CD8-positive, alpha-beta memory T cell (primary cell): ENCODE measurements around the gene CCR9. TPM values are rescaled to one million over a fixed set of nuclear protein-coding genes. Genes with fewer than 3 reads are reported as not detected.

Experiments used
- CTCF ChIA-PET: fragments of 350-600 bp; sonication (Branson Sonifier 250); formaldehyde crosslinking; loops from one replicate; lab custom pipeline; 2021; ENCODE audit warnings: antibody characterized with exemption; lab: Charles Lee
- POLR2A ChIA-PET: fragments of 350-600 bp; sonication (Branson Sonifier 250); formaldehyde crosslinking; loops from one replicate; lab custom pipeline; 2021; ENCODE audit warnings: antibody characterized with exemption; lab: Charles Lee
- DNase-seq, 5 donors: peaks; one replicate each; pipeline versions ENCODE4 v3.0.0 to v3.0.0-alpha.2; 2020 to 2022; ENCODE audit warnings: mixed read lengths in 1 of 5
- H3K27ac ChIP-seq: one replicate; pipeline ENCODE4 v1.7.0; 2013; ENCODE audit warnings: low read depth, mild to moderate bottlenecking, low read length, moderate library complexity
- H3K27me3 ChIP-seq: 2 replicates; pipeline ENCODE4 v1.7.0; 2013; ENCODE audit warnings: low read length, mild to moderate bottlenecking; ENCODE audit not compliant: insufficient read depth, poor library complexity, severe bottlenecking
- H3K36me3 ChIP-seq: 2 replicates; pipeline ENCODE4 v1.7.0; 2013; ENCODE audit warnings: mild to moderate bottlenecking, low read length, moderate library complexity; ENCODE audit not compliant: insufficient read depth
- H3K4me1 ChIP-seq: 2 replicates; pipeline ENCODE4 v1.7.0; 2013; ENCODE audit warnings: mild to moderate bottlenecking, low read length, moderate library complexity; ENCODE audit not compliant: insufficient read depth
- H3K4me3 ChIP-seq: 2 replicates; pipeline ENCODE4 v1.7.0; 2013; ENCODE audit warnings: mild to moderate bottlenecking, low read length
- H3K9me3 ChIP-seq: 2 replicates; pipeline ENCODE4 v1.7.0; 2013; ENCODE audit warnings: mild to moderate bottlenecking, low read length
- H3K27ac Mint-ChIP-seq, 8 donors: one replicate each; pipeline ENCODE4 v1.8.0; 2020 to 2021; ENCODE audit warnings: mixed read lengths in 8 of 8, mild to moderate bottlenecking in 6 of 8, inconsistent platforms in 3 of 8, moderate library complexity in 3 of 8
- H3K27me3 Mint-ChIP-seq, 2 donors: one replicate each; pipeline ENCODE4 v1.8.0; 2020 to 2021; ENCODE audit warnings: mixed read lengths in 2 of 2, mild to moderate bottlenecking in 1 of 2, moderate library complexity in 1 of 2
- H3K36me3 Mint-ChIP-seq, 3 donors: one replicate each; pipeline ENCODE4 v1.8.0; 2020 to 2021; ENCODE audit warnings: mixed read lengths in 3 of 3, inconsistent platforms in 1 of 3, mild to moderate bottlenecking in 1 of 3
- H3K4me1 Mint-ChIP-seq, 3 donors: one replicate each; pipeline ENCODE4 v1.8.0; 2020 to 2021; ENCODE audit warnings: mixed read lengths in 3 of 3, inconsistent platforms in 1 of 3, mild to moderate bottlenecking in 1 of 3
- H3K4me3 Mint-ChIP-seq, 7 donors: one replicate each; pipeline ENCODE4 v1.8.0; 2020 to 2021; ENCODE audit warnings: mixed read lengths in 7 of 7, mild to moderate bottlenecking in 6 of 7, moderate library complexity in 4 of 7, inconsistent platforms in 2 of 7
- H3K9me3 Mint-ChIP-seq, 5 donors: one replicate each; pipeline ENCODE4 v1.8.0; 2020 to 2022; ENCODE audit warnings: mixed read lengths in 5 of 5, mild to moderate bottlenecking in 3 of 5, moderate library complexity in 2 of 5, inconsistent platforms in 1 of 5
- polyA plus RNA-seq: library from polyadenylated mRNA; unstranded; fragments of 300-500 nt; fragmentation: Illumina TruSeq; gene quantifications from one replicate; pipeline ENCODE4 v1.2.3, GENCODE V29; 2021
- total RNA-seq, 2 experiments: library from RNA; stranded (reverse); gene quantifications; one replicate each; pipeline ENCODE4 v1.2.3, GENCODE V29; 2021

CCR9 gene
- total and polyA plus RNA-seq, 3 experiments from 2014 or later = 1.4 to 8.3 (median 7.3) TPM

DNA sequence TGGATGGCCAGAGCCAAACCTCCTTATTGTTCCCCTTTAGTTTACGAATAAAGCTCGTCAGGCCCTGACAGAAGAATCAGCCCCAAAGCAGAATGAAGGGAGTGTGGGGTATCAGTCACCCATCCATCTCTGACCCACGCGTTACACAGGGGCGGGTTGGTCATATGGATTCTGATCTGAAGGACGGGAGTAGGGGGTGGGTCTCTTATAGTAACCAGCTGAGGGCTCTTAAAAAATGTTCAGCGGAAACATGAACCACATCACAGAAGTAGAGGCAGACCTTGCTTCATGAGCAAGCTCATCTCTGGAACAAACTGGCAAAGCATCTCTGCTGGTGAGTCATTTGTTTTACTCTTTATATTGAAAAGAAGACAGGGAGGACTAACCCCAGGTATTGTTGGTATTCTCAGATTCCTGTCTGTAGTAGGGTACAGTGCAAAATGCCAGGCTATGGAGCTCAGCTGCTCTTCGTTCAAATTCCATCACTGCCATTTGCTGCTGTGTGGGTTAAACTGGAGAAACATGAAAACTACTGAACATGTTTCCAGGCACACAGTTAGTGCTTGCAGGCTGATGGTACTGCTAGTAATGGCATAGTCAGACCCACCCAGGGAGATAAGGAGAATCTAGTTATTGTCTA lies 57.0 kb downstream of the CCR9 start, which contains the start of gene CXCR6:
TSS of gene CXCR6 (plus strand) at position 258 of the 640 bp plus-strand sequence. CDS start 3,018 bp downstream, outside the sequence.
- CTCF ChIA-PET = interaction anchor here (0.7 to 16.7 kb wide), 15 partner anchors 10 to 435 kb away, joined by 3 to 295 read pairs (median 5); partner anchors contain the start of gene CCR5
- H3K9me3 Mint-ChIP-seq = peaks cover 0 to 4% (median 0%) of the 10 kb centered on the region in 5 donors
- peak within 1 kb of the TSS; percentile 75 to 98 (median 90) for H3K27ac Mint-ChIP-seq
- DNase-seq = peak in 3 of 5 donors; percentile 37 to 72 (median 58)
- peaks cover 33 to 69% (median 43%) of the 10 kb centered on the region in 3 donors for H3K36me3 Mint-ChIP-seq
- Histone ChIP-seq H3K36me3 (peaks cover 20% of the 10 kb centered on the region), H3K4me1 (peaks cover 71% of the 10 kb centered on the region), H3K4me3 (peak within 1 kb of the TSS; percentile 23), H3K9me3 (no peaks in the 10 kb centered on the region), H3K27me3 (no peaks in the 10 kb centered on the region), H3K27ac (peak within 1 kb of the TSS; percentile 32)
- no peaks in the 10 kb centered on the region for H3K27me3 Mint-ChIP-seq
- peaks cover 85 to 98% (median 98%) of the 10 kb centered on the region in 3 donors for H3K4me1 Mint-ChIP-seq
- POLR2A ChIA-PET = interaction anchor here (0.6 to 2.0 kb wide), 12 partner anchors 22 to 154 kb away, joined by 3 to 14 read pairs (median 4); no protein-coding TSS in a partner anchor
- peak within 1 kb of the TSS; percentile 75 to 92 (median 89) for H3K4me3 Mint-ChIP-seq

DNA sequence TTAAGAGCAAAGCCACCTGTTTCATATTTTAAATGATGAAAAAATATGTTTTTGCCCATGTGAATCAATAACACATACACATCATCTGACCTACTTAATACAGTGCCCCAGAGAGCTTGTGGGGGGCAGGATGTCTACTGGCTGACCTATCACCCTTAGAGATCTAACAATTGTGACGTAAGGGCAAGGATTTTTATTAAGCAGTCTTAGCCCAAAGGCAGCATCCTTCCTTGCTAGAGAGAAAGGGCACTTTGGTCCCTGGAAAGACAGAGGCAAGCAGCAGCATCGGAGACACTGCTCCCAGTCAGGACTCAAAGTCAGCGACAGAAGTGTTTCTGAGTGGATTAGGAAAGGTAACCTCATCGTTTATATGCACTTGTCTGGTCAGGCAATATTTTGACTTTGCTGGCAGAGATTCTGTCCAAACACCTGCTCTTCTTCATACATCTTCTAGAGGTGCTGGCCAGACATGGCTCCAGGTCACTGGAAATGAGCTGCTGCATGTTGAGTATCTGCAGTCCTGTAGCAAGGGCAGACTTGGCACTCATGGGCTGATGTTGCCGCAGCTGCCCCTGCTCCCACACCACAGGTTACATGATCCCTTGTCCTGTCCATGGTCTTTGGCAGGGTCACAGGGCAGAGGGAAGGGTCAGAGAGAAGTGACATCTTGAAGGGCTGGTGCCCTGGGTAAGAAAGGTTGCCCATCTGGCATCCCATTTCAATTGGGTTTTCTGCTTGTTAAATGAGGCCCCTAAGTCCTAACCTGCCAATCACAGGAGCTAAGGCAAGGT lies 58.7 kb downstream of the CCR9 start:
- peak in 1 of 5 donors; percentile 44 for DNase-seq
- Mint-ChIP-seq H3K4me3 (peak overlapping the region; percentile 61 to 94 (median 90)), H3K27me3 (no peaks in the 10 kb centered on the region), H3K4me1 (peaks cover 87 to 99% (median 99%) of the 10 kb centered on the region in 3 donors), H3K9me3 (peaks cover 0 to 4% (median 0%) of the 10 kb centered on the region in 5 donors), H3K27ac (peak overlapping the region; percentile 60 to 98 (median 94)), H3K36me3 (peaks cover 39 to 72% (median 54%) of the 10 kb centered on the region in 3 donors)
- H3K4me3 ChIP-seq = peak overlapping the region; percentile 14
- no peaks in the 10 kb centered on the region for H3K27me3 ChIP-seq
- no peaks in the 10 kb centered on the region for H3K9me3 ChIP-seq
- ChIA-PET POLR2A (interaction anchor here (0.7 to 2.0 kb wide), 6 partner anchors 14 to 120 kb away, joined by 3 to 14 read pairs (median 4); partner anchors contain the start of gene CCR9), CTCF (interaction anchor here (0.9 to 16.7 kb wide), 9 partner anchors 17 to 424 kb away, joined by 3 to 295 read pairs (median 4); no protein-coding TSS in a partner anchor)
- H3K4me1 ChIP-seq = peaks cover 78% of the 10 kb centered on the region
- H3K36me3 ChIP-seq = peaks cover 36% of the 10 kb centered on the region
- peak overlapping the region; percentile 32 for H3K27ac ChIP-seq

DNA sequence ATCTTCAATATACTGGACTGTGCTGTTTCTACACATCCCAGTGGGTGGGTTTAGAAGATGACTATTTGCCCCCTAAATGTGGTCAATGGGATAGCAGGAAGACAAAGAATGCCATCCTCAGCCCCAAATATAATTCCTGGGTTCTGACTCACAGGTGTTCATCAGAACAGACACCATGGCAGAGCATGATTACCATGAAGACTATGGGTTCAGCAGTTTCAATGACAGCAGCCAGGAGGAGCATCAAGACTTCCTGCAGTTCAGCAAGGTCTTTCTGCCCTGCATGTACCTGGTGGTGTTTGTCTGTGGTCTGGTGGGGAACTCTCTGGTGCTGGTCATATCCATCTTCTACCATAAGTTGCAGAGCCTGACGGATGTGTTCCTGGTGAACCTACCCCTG lies 60.0 kb downstream of the CCR9 start:
- Histone ChIP-seq H3K4me1 (peaks cover 91% of the 10 kb centered on the region), H3K27me3 (no peaks in the 10 kb centered on the region), H3K27ac (no peak overlapping the region), H3K36me3 (peaks cover 40% of the 10 kb centered on the region), H3K4me3 (no peak overlapping the region), H3K9me3 (no peaks in the 10 kb centered on the region)
- CTCF ChIA-PET = interaction anchor here (16.7 kb wide), 1 partner anchor 133 kb away, joined by 295 read pairs; no protein-coding TSS in a partner anchor
- Mint-ChIP-seq H3K4me3 (peak overlapping the region; percentile 61 to 94 (median 90)), H3K27ac (peak overlapping the region; percentile 79 to 98 (median 93)), H3K4me1 (peaks cover 91 to 99% (median 99%) of the 10 kb centered on the region in 3 donors), H3K27me3 (no peaks in the 10 kb centered on the region), H3K9me3 (no peaks in the 10 kb centered on the region), H3K36me3 (peaks cover 32 to 72% (median 46%) of the 10 kb centered on the region in 3 donors)
- DNase-seq = peak in 1 of 5 donors; percentile 21
- POLR2A ChIA-PET = interaction anchor here (1.5 kb wide), 1 partner anchor 131 kb away, joined by 3 read pairs; no protein-coding TSS in a partner anchor

DNA sequence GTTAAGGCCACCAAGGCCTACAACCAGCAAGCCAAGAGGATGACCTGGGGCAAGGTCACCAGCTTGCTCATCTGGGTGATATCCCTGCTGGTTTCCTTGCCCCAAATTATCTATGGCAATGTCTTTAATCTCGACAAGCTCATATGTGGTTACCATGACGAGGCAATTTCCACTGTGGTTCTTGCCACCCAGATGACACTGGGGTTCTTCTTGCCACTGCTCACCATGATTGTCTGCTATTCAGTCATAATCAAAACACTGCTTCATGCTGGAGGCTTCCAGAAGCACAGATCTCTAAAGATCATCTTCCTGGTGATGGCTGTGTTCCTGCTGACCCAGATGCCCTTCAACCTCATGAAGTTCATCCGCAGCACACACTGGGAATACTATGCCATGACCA lies 60.5 kb downstream of the CCR9 start:
- Histone ChIP-seq H3K4me1 (peaks cover 97% of the 10 kb centered on the region), H3K27ac (no peak overlapping the region), H3K4me3 (no peak overlapping the region), H3K9me3 (no peaks in the 10 kb centered on the region), H3K36me3 (peaks cover 45% of the 10 kb centered on the region), H3K27me3 (no peaks in the 10 kb centered on the region)
- DNase-seq = peak in 1 of 5 donors; percentile 21
- H3K9me3 Mint-ChIP-seq = no peaks in the 10 kb centered on the region
- H3K27me3 Mint-ChIP-seq = no peaks in the 10 kb centered on the region
- ChIA-PET CTCF (interaction anchor here (1.1 to 16.7 kb wide), 3 partner anchors 18 to 133 kb away, joined by 3 to 295 read pairs (median 3); no protein-coding TSS in a partner anchor), POLR2A (interaction anchor here (1.5 kb wide), 1 partner anchor 131 kb away, joined by 3 read pairs; no protein-coding TSS in a partner anchor)
- peak overlapping the region; percentile 79 to 98 (median 93) for H3K27ac Mint-ChIP-seq
- peak overlapping the region; percentile 61 to 94 (median 90) for H3K4me3 Mint-ChIP-seq
- H3K4me1 Mint-ChIP-seq = peaks cover 95 to 99% (median 99%) of the 10 kb centered on the region in 3 donors
- H3K36me3 Mint-ChIP-seq = peaks cover 36 to 74% (median 45%) of the 10 kb centered on the region in 3 donors

DNA sequence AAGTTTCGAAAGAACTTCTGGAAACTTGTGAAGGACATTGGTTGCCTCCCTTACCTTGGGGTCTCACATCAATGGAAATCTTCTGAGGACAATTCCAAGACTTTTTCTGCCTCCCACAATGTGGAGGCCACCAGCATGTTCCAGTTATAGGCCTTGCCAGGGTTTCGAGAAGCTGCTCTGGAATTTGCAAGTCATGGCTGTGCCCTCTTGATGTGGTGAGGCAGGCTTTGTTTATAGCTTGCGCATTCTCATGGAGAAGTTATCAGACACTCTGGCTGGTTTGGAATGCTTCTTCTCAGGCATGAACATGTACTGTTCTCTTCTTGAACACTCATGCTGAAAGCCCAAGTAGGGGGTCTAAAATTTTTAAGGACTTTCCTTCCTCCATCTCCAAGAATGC lies 61.0 kb downstream of the CCR9 start:
- Mint-ChIP-seq H3K36me3 (peaks cover 39 to 78% (median 45%) of the 10 kb centered on the region in 3 donors), H3K9me3 (no peaks in the 10 kb centered on the region), H3K27ac (peak overlapping the region; percentile 6 to 98 (median 92)), H3K4me3 (peak overlapping the region; percentile 31 to 94 (median 89)), H3K4me1 (peaks cover 95 to 99% (median 99%) of the 10 kb centered on the region in 3 donors), H3K27me3 (no peaks in the 10 kb centered on the region)
- ChIA-PET POLR2A (interaction anchor here (1.0 to 1.5 kb wide), 2 partner anchors 10 to 130 kb away, joined by 3 read pairs; no protein-coding TSS in a partner anchor), CTCF (interaction anchor here (1.1 to 16.7 kb wide), 3 partner anchors 18 to 132 kb away, joined by 3 to 295 read pairs (median 3); no protein-coding TSS in a partner anchor)
- Histone ChIP-seq H3K9me3 (no peaks in the 10 kb centered on the region), H3K36me3 (peaks cover 50% of the 10 kb centered on the region), H3K4me1 (peaks cover 97% of the 10 kb centered on the region), H3K4me3 (no peak overlapping the region), H3K27me3 (no peaks in the 10 kb centered on the region), H3K27ac (no peak overlapping the region)
- DNase-seq = no peak

DNA sequence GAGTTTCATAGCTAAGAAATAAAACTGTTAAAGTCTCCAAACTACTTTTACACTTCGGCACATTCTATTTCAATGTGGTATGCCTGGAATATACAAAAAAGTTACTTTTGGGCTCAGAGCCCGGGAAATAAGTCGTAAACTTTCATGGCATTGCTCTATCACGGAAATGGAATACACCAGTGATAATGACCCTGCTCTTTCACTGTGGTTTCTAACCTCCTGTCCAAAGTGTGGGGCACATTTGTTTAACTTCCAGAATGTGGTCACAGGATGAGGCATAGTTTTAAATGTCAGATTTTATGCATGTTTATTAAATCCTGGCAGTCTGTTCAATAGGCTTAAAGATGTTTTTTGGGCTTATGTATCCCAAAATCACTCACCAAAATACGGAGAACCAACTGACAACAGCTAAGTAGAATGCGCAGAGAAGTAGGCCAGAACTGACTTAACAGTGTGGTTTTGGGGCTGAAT lies 62.0 kb downstream of the CCR9 start:
- POLR2A ChIA-PET = interaction anchor here (1.0 kb wide), 1 partner anchor 9 kb away, joined by 3 read pairs; no protein-coding TSS in a partner anchor
- peaks cover 95 to 99% (median 99%) of the 10 kb centered on the region in 3 donors for H3K4me1 Mint-ChIP-seq
- no peaks in the 10 kb centered on the region for H3K27me3 Mint-ChIP-seq
- no peaks in the 10 kb centered on the region for H3K27me3 ChIP-seq
- H3K4me1 ChIP-seq = peaks cover 93% of the 10 kb centered on the region
- peaks cover 60% of the 10 kb centered on the region for H3K36me3 ChIP-seq
- H3K36me3 Mint-ChIP-seq = peaks cover 48 to 87% (median 55%) of the 10 kb centered on the region in 3 donors
- no peak overlapping the region for H3K4me3 ChIP-seq
- no peaks in the 10 kb centered on the region for H3K9me3 ChIP-seq
- H3K4me3 Mint-ChIP-seq = peak overlapping the region; percentile 19 to 94 (median 73)
- DNase-seq = no peak
- H3K9me3 Mint-ChIP-seq = no peaks in the 10 kb centered on the region
- CTCF ChIA-PET = interaction anchor here (1.1 to 16.7 kb wide), 4 partner anchors 9 to 131 kb away, joined by 3 to 295 read pairs (median 22); no protein-coding TSS in a partner anchor
- H3K27ac ChIP-seq = no peak overlapping the region
- peak overlapping the region; percentile 69 to 95 (median 92) for H3K27ac Mint-ChIP-seq

DNA sequence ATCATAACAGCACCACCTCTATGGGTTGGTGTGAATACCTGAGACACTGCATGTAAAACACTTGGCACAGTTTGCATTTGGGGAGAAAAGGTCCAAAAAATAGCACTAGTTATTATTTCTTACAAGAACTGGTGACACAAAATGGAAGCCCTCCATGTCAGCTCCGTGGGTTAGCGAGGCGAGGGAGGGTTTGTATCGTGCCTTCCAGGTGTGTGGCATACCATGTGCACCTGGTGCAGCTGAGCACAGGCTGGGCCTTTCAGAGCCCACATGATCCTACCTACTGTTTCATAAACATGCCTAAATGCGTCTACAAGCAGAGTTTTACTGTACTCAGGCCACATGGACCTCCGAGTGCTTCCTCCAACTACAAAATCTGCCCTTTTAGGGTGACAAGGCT lies 62.5 kb downstream of the CCR9 start:
- Mint-ChIP-seq H3K27me3 (no peaks in the 10 kb centered on the region), H3K9me3 (no peaks in the 10 kb centered on the region), H3K4me3 (peak overlapping the region; percentile 19 to 94 (median 73)), H3K36me3 (peaks cover 49 to 93% (median 61%) of the 10 kb centered on the region in 3 donors), H3K27ac (peak overlapping the region; percentile 69 to 95 (median 92)), H3K4me1 (peaks cover 95 to 99% (median 99%) of the 10 kb centered on the region in 3 donors)
- no peaks in the 10 kb centered on the region for H3K27me3 ChIP-seq
- H3K4me1 ChIP-seq = peaks cover 88% of the 10 kb centered on the region
- ChIA-PET CTCF (interaction anchor here (4.0 to 16.7 kb wide), 3 partner anchors 9 to 131 kb away, joined by 21 to 295 read pairs (median 22); no protein-coding TSS in a partner anchor), POLR2A (no interaction called here)
- no peaks in the 10 kb centered on the region for H3K9me3 ChIP-seq
- no peak overlapping the region for H3K27ac ChIP-seq
- peaks cover 65% of the 10 kb centered on the region for H3K36me3 ChIP-seq
- H3K4me3 ChIP-seq = no peak overlapping the region
- DNase-seq = no peak
